IPS-NIHi11 (cell line): Measurements from ENCODE around the gene DCLK1.
"Not testable (repeated sequence)": the region's sequence is repeated elsewhere in the genome, so short reads cannot be mapped to it uniquely, and the experiment has no call there.

Experiments used
- DNase-seq: peaks from one replicate; pipeline ENCODE4 v3.0.0; 2012; ENCODE audit warnings: mixed read lengths, low spot score

DCLK1 gene

GRCh38 chr13:36131931-36132297 is 732 bp upstream of the DCLK1 start:
- no peak for DNase-seq

- DNase-seq, result peak; percentile 62
Observed at GRCh38 chr13:36130552-36131221, 495 bp downstream of the DCLK1 start.

- DNase-seq, result no peak
Observed at GRCh38 chr13:36130193-36130551, 1.0 kb downstream of the DCLK1 start.

- DNase-seq, result no peak
Observed at GRCh38 chr13:36129539-36129938, 1.6 kb downstream of the DCLK1 start.

- DNase-seq, result no peak
Observed at GRCh38 chr13:36126491-36126890, 4.7 kb downstream of the DCLK1 start.

- no peak for DNase-seq
Observed at GRCh38 chr13:36125841-36126240, 5.3 kb downstream of the DCLK1 start.

- DNase-seq, result no peak
Observed at GRCh38 chr13:36124236-36124822, 6.9 kb downstream of the DCLK1 start.

- no peak for DNase-seq
Observed at GRCh38 chr13:36115306-36115705, 15.9 kb downstream of the DCLK1 start.

- no peak for DNase-seq
Observed at GRCh38 chr13:36114233-36114632, 16.9 kb downstream of the DCLK1 start.

GRCh38 chr13:36108954-36109353 is 22.2 kb downstream of the DCLK1 start:
- no peak for DNase-seq

GRCh38 chr13:36108342-36108741 is 22.8 kb downstream of the DCLK1 start:
- no peak for DNase-seq

GRCh38 chr13:36107521-36107920 is 23.7 kb downstream of the DCLK1 start:
- DNase-seq, result no peak

GRCh38 chr13:36105726-36106125 is 25.5 kb downstream of the DCLK1 start:
- no peak for DNase-seq

GRCh38 chr13:36102721-36103120 is 28.5 kb downstream of the DCLK1 start:
- DNase-seq, result no peak

- not testable (repeated sequence) for DNase-seq
Observed at GRCh38 chr13:36101907-36102306, 29.3 kb downstream of the DCLK1 start.

- DNase-seq, result no peak
Observed at GRCh38 chr13:36101157-36101556, 30.0 kb downstream of the DCLK1 start.

- DNase-seq, result no peak
Observed at GRCh38 chr13:36098080-36098479, 33.1 kb downstream of the DCLK1 start.

- no peak for DNase-seq
Observed at GRCh38 chr13:36096461-36097416, 34.4 kb downstream of the DCLK1 start.

- DNase-seq, result no peak
Observed at GRCh38 chr13:36094478-36094877, 36.7 kb downstream of the DCLK1 start.

GRCh38 chr13:36090592-36090991 is 40.6 kb downstream of the DCLK1 start:
- DNase-seq, result no peak

- no peak for DNase-seq
Observed at GRCh38 chr13:36089130-36089647, 42.0 kb downstream of the DCLK1 start.

- no peak for DNase-seq
Observed at GRCh38 chr13:36088463-36088862, 42.7 kb downstream of the DCLK1 start.

GRCh38 chr13:36088001-36088400 is 43.2 kb downstream of the DCLK1 start:
- DNase-seq, result no peak
